Calu3 (cell line): ENCODE data around the gene RHBDD1. TPM values are rescaled to one million over a fixed set of nuclear protein-coding genes. Genes with fewer than 3 reads are reported as not detected.

Experiments
- BruUV-seq: library from RNA; stranded (reverse); fragments of 400-500 nt; replicated peaks from 2 replicates; lab custom pipeline; 2021; lab: Mats Ljungman, UMichigan
- CTCF ChIA-PET: fragments of 300-600 bp; sonication (Branson Sonifier 250); formaldehyde crosslinking; loops from one replicate; lab custom pipeline; 2022; ENCODE audit warnings: antibody characterized with exemption; lab: Charles Lee
- DNase-seq: peaks from one replicate; pipeline ENCODE4 v3.0.0; 2022
- H3K27ac Mint-ChIP-seq: one replicate; pipeline ENCODE4 v1.8.0; 2022; ENCODE audit warnings: mixed read lengths; ENCODE audit not compliant: unreplicated experiment
- H3K27me3 Mint-ChIP-seq: one replicate; pipeline ENCODE4 v1.8.0; 2022; ENCODE audit warnings: mixed read lengths; ENCODE audit not compliant: unreplicated experiment
- H3K36me3 Mint-ChIP-seq: one replicate; pipeline ENCODE4 v1.8.0; 2022; ENCODE audit warnings: mild to moderate bottlenecking, moderate library complexity, mixed read lengths; ENCODE audit not compliant: insufficient read depth, unreplicated experiment
- H3K4me1 Mint-ChIP-seq: one replicate; pipeline ENCODE4 v1.8.0; 2022; ENCODE audit warnings: mild to moderate bottlenecking, low read depth, mixed read lengths; ENCODE audit not compliant: unreplicated experiment
- H3K4me3 Mint-ChIP-seq: one replicate; pipeline ENCODE4 v1.8.0; 2022; ENCODE audit warnings: mild to moderate bottlenecking, low read depth, moderate library complexity, mixed read lengths; ENCODE audit not compliant: unreplicated experiment
- H3K9me3 Mint-ChIP-seq: one replicate; pipeline ENCODE4 v1.8.0; 2022; ENCODE audit warnings: low read depth, mixed read lengths; ENCODE audit not compliant: unreplicated experiment
- CTCF ChIP-seq: fragments of 200-600 bp; IDR thresholded peaks from one replicate; pipeline ENCODE4 v1.8.0; 2022; ENCODE audit warnings: antibody characterized with exemption; ENCODE audit not compliant: unreplicated experiment
- intact Hi-C: fragments of 100-400 bp; cut with micrococcal nuclease; formaldehyde crosslinking; loops from one replicate; pipeline ENCODE4 v1.10.0; 2022; ENCODE audit not compliant: unreplicated experiment
- total RNA-seq: library from RNA; stranded (reverse); gene quantifications from 2 replicates; pipeline ENCODE4 v1.2.3, GENCODE V29; 2022

Gene RHBDD1
- total RNA-seq, 1 experiment from 2014 or later, result 28.7 TPM

- BruUV-seq, result no TSS peak
- Mint-ChIP-seq H3K36me3 (no peaks in the 10 kb centered on the region), H3K27ac (no peak overlapping the region), H3K4me3 (no peak overlapping the region), H3K4me1 (no peaks in the 10 kb centered on the region), H3K9me3 (no peaks in the 10 kb centered on the region), H3K27me3 (no peaks in the 10 kb centered on the region)
- CTCF ChIA-PET, result no interaction called here
- no peak for TF ChIP-seq CTCF
- no peak for DNase-seq
- intact Hi-C loops, result no loop called here
Observed at GRCh38 chr2:226894752-226895151, 58.9 kb downstream of the RHBDD1 start.

- no peaks in the 10 kb centered on the region for H3K27me3 Mint-ChIP-seq
- no peaks in the 10 kb centered on the region for H3K9me3 Mint-ChIP-seq
- intact Hi-C loops, result no loop called here
- CTCF ChIA-PET, result no interaction called here
- H3K4me1 Mint-ChIP-seq, result no peaks in the 10 kb centered on the region
- no TSS peak for BruUV-seq
- DNase-seq, result no peak
- no peak overlapping the region for H3K4me3 Mint-ChIP-seq
- no peak overlapping the region for H3K27ac Mint-ChIP-seq
- no peaks in the 10 kb centered on the region for H3K36me3 Mint-ChIP-seq
- no peak for TF ChIP-seq CTCF
Observed at GRCh38 chr2:226895579-226895978, 59.7 kb downstream of the RHBDD1 start.

- no peaks in the 10 kb centered on the region for H3K9me3 Mint-ChIP-seq
- CTCF ChIA-PET, result no interaction called here
Observed at GRCh38 chr2:226898121-226898520, 62.3 kb downstream of the RHBDD1 start.

DNA sequence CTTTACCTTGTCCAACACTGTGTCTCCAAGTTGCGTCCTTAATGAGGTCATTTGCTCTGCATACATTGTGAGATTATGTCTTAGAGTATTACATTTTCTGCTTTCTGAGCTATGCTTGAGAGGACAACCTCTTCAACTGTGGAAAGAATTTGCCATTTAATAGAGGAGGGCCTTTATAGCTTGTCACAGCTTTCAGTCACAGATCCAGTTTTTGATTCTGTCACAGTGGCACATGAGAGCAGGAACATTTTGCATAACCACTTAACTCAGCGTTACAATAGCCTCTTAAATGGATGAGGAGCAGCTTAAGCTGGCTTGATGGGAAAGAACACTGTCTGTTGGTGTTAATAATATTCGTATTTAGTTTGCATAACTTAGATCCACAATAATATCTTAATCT is 63.0 kb downstream of the RHBDD1 start:
- CTCF ChIA-PET, result no interaction called here
- intact Hi-C loops, result no loop called here
- peaks cover 6% of the 10 kb centered on the region for H3K36me3 Mint-ChIP-seq

More at GRCh38 chr2:226898121-226898520, 62.3 kb downstream of the RHBDD1 start:
- Mint-ChIP-seq H3K27me3 (no peaks in the 10 kb centered on the region), H3K36me3 (no peaks in the 10 kb centered on the region), H3K27ac (no peak overlapping the region), H3K4me3 (no peak overlapping the region), H3K4me1 (no peaks in the 10 kb centered on the region)
- intact Hi-C loops, result no loop called here
- BruUV-seq, result no TSS peak
- DNase-seq, result no peak
- no peak for TF ChIP-seq CTCF

More for the DNA sequence above, 63.0 kb downstream of the RHBDD1 start:
- Mint-ChIP-seq H3K9me3 (no peaks in the 10 kb centered on the region), H3K27ac (no peak overlapping the region), H3K27me3 (no peaks in the 10 kb centered on the region), H3K4me1 (no peaks in the 10 kb centered on the region), H3K4me3 (no peak overlapping the region)
- no peak for TF ChIP-seq CTCF
- BruUV-seq, result no TSS peak
- DNase-seq, result no peak
